Peyer's patch (tissue), 4 donors: ENCODE results near the gene AKAP6. TPM values are rescaled to one million over a fixed set of nuclear protein-coding genes. Genes with fewer than 3 reads are reported as not detected.

Source experiments
- DNase-seq, 3 donors: peaks; one replicate each; pipeline ENCODE4 v3.0.0-alpha.2; 2017 to 2019
- H3K27ac ChIP-seq, 4 donors: fragments of 200-600 bp; sonication (generic); one replicate each; pipeline ENCODE4 v1.5.1; 2016 to 2019
- H3K27me3 ChIP-seq, 2 donors: fragments of 200-600 bp; sonication (generic); one replicate each; pipeline ENCODE4 v1.5.1; 2019
- H3K36me3 ChIP-seq, 3 donors: fragments of 200-600 bp; sonication (generic); one replicate each; pipeline ENCODE4 v1.5.1; 2016 to 2019
- H3K4me1 ChIP-seq, 4 donors: fragments of 200-600 bp; sonication (generic); one replicate each; pipeline ENCODE4 v1.5.1; 2016 to 2019
- H3K4me3 ChIP-seq, 4 donors: fragments of 200-600 bp; sonication (generic); 1 replicate in 3 of 4; 2 replicates in 1 of 4; pipeline ENCODE4 v1.5.1; 2016 to 2019; ENCODE audit warnings: mild to moderate bottlenecking in 1 of 4
- H3K9me3 ChIP-seq, 4 donors: fragments of 200-600 bp; sonication (generic); one replicate each; pipeline ENCODE4 v1.5.1; 2016 to 2019; ENCODE audit warnings: mild to moderate bottlenecking in 1 of 4
- POLR2A ChIP-seq, 2 donors: fragments of 450-650 bp; IDR thresholded peaks; one replicate each; pipeline ENCODE4 v1.5.1; 2017; ENCODE audit warnings: antibody characterized with exemption in 2 of 2, mild to moderate bottlenecking in 2 of 2, moderate library complexity in 2 of 2
- total RNA-seq, 4 donors: library from RNA; depleted of rRNA; stranded (reverse); fragments of >200 nt; gene quantifications; one replicate each; pipeline ENCODE4 v1.1.0, GENCODE V29; 2016
- TF ChIP-seq, protein P1 (sequence below), 6 experiments: fragments of 450-650 bp in 4 of 6; fragments of 200-600 bp in 2 of 6; sonication (generic) in 1 of 6; IDR thresholded peaks; one replicate each; pipeline ENCODE4 v1.5.1; 2017 to 2019; ENCODE audit warnings: antibody characterized with exemption in 6 of 6, mild to moderate bottlenecking in 3 of 6, moderate library complexity in 1 of 6

AKAP6 gene
- total RNA-seq, 4 donors from 2014 or later = 7.6 to 21.5 (median 12.2) TPM

DNA sequence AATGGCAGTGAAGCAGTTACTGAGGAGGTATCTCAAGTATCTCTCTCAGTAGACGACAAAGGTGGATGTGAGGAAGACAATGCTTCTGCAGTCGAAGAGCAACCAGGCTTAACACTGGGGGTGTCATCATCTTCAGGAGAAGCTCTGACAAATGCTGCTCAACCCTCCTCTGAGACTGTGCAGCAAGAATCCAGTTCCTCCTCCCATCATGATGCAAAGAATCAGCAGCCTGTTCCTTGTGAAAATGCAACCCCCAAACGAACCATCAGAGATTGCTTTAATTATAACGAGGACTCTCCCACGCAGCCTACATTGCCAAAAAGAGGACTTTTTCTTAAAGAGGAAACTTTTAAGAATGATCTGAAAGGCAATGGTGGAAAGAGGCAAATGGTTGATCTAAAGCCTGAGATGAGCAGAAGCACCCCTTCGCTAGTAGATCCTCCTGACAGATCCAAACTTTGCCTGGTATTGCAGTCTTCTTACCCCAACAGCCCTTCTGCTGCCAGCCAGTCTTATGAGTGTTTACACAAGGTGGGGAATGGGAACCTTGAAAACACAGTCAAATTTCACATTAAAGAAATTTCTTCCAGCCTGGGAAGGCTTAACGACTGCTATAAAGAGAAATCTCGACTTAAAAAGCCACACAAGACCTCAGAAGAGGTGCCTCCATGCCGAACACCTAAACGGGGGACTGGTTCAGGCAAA, 216.6 kb downstream of the AKAP6 start:
- Histone ChIP-seq H3K36me3 (peaks cover 0 to 5% (median 0%) of the 10 kb centered on the region in 3 donors), H3K4me3 (no peak overlapping the region), H3K27me3 (no peaks in the 10 kb centered on the region), H3K4me1 (no peaks in the 10 kb centered on the region), H3K9me3 (no peaks in the 10 kb centered on the region), H3K27ac (no peak overlapping the region)
- DNase-seq = no peak
- TF ChIP-seq, protein P1, sequence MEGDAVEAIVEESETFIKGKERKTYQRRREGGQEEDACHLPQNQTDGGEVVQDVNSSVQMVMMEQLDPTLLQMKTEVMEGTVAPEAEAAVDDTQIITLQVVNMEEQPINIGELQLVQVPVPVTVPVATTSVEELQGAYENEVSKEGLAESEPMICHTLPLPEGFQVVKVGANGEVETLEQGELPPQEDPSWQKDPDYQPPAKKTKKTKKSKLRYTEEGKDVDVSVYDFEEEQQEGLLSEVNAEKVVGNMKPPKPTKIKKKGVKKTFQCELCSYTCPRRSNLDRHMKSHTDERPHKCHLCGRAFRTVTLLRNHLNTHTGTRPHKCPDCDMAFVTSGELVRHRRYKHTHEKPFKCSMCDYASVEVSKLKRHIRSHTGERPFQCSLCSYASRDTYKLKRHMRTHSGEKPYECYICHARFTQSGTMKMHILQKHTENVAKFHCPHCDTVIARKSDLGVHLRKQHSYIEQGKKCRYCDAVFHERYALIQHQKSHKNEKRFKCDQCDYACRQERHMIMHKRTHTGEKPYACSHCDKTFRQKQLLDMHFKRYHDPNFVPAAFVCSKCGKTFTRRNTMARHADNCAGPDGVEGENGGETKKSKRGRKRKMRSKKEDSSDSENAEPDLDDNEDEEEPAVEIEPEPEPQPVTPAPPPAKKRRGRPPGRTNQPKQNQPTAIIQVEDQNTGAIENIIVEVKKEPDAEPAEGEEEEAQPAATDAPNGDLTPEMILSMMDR (IDR thresholded peaks at IDR 0.05) = no peak
- TF ChIP-seq POLR2A (IDR thresholded peaks at IDR 0.05) = no peak

DNA sequence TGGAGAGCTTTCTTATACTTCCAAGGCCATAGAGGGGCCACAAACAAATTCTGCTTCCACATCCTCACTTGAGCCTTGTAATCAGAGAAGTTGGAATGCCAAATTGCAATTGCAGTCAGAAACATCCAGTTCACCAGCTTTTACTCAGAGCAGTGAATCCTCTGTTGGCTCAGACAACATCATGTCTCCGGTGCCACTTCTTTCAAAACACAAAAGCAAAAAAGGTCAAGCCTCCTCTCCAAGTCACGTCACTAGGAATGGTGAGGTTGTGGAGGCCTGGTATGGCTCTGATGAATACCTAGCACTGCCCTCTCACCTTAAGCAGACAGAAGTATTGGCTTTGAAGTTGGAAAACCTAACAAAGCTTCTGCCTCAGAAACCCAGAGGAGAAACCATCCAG, 217.1 kb downstream of the AKAP6 start:
- H3K27ac ChIP-seq = no peak overlapping the region

DNA sequence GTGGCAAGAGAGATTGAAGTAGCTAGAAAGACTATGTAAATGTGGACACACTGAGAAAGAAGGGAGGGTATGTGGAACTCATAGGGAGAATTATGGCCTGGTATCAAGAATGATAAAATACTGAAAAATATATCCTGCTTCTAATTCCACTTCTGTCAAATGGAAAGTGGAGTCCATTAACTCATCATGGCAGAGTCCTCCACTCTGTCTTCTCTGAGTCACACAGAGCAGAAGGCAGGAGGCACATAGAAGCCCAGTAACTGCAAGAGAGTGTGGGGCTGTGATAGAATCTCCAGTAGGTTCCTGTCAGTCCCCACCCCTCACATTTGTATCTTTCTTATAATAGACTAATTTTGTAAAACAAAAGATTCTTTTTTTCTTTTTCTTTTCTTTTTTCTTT, 223.7 kb downstream of the AKAP6 start:
- no peaks in the 10 kb centered on the region for H3K4me1 ChIP-seq
- DNase-seq = no peak
- H3K9me3 ChIP-seq = no peaks in the 10 kb centered on the region
- no peak overlapping the region for H3K27ac ChIP-seq
- TF ChIP-seq, protein P1 (IDR thresholded peaks at IDR 0.05) = no peak
- TF ChIP-seq POLR2A (IDR thresholded peaks at IDR 0.05) = no peak
- H3K4me3 ChIP-seq = no peak overlapping the region
- H3K36me3 ChIP-seq = no peaks in the 10 kb centered on the region
- H3K27me3 ChIP-seq = no peaks in the 10 kb centered on the region

More for the DNA sequence above, 217.1 kb downstream of the AKAP6 start:
- no peaks in the 10 kb centered on the region for H3K4me1 ChIP-seq
- TF ChIP-seq, protein P1 (IDR thresholded peaks at IDR 0.05) = no peak
- TF ChIP-seq POLR2A (IDR thresholded peaks at IDR 0.05) = no peak
- H3K9me3 ChIP-seq = no peaks in the 10 kb centered on the region
- no peak for DNase-seq
- no peaks in the 10 kb centered on the region for H3K27me3 ChIP-seq
- peaks cover 0 to 5% (median 0%) of the 10 kb centered on the region in 3 donors for H3K36me3 ChIP-seq
- no peak overlapping the region for H3K4me3 ChIP-seq

DNA sequence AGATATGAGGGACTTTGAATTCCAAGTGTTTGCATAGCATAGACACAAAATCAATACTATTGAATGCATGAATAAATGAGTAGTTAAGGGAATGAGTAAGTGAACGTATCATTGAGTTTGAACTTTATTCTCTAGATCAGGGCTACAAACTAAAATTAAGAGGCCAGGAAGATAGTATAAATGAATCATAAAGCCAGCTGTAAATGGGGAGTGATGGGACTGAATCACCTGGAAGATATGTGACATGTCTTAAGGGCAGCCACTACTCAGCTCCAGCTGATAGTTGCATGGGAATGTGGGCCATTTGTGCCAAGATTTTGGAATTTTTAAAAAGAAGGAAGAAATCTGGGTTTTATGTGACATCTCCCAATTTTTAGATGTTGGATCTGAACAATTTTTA, 229.9 kb downstream of the AKAP6 start:
- H3K27me3 ChIP-seq = no peaks in the 10 kb centered on the region
- H3K27ac ChIP-seq = no peak overlapping the region
- no peak for TF ChIP-seq POLR2A (IDR thresholded peaks at IDR 0.05)
- TF ChIP-seq, protein P1 (IDR thresholded peaks at IDR 0.05) = no peak
- no peaks in the 10 kb centered on the region for H3K4me1 ChIP-seq
- DNase-seq = no peak
- H3K4me3 ChIP-seq = no peak overlapping the region
- no peaks in the 10 kb centered on the region for H3K36me3 ChIP-seq
- H3K9me3 ChIP-seq = no peaks in the 10 kb centered on the region

DNA sequence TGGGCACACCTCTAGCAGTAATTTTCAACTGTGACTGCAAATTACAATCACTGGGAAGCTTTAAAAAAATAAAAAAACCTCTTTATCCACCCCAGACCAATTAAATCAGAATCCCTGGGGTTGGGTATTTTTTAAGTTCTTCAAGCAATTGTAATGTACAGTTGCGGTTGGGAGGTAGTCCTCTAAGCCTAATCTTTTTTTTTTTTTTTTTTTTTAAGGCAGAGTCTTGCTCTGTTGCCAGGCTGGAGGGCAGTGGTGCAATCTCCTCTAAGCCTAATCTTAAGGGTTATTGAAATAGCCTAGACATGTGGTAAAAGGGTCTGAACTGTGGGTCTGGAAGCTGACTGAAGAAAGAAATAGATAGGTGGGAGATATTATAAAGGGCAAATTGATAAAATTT, 230.5 kb downstream of the AKAP6 start:
- TF ChIP-seq, protein P1 (IDR thresholded peaks at IDR 0.05) = no peak
- no peak for TF ChIP-seq POLR2A (IDR thresholded peaks at IDR 0.05)
- no peaks in the 10 kb centered on the region for H3K27me3 ChIP-seq
- no peak overlapping the region for H3K4me3 ChIP-seq
- no peaks in the 10 kb centered on the region for H3K9me3 ChIP-seq
- no peaks in the 10 kb centered on the region for H3K36me3 ChIP-seq
- peaks cover 0 to 3% (median 0%) of the 10 kb centered on the region in 4 donors for H3K4me1 ChIP-seq
- DNase-seq = no peak
- no peak overlapping the region for H3K27ac ChIP-seq
